HepG2 (cell line): ENCODE data around the gene TRPM5. TPM values are rescaled to one million over a fixed set of nuclear protein-coding genes. Genes with fewer than 3 reads are reported as not detected.

ENCODE experiments used
- ATF5 ChIP-seq: sonication (generic); formaldehyde crosslinking; IDR thresholded peaks from 2 replicates; pipeline ENCODE4 v1.4.0; 2020; ENCODE audit warnings: mild to moderate bottlenecking, low read depth, missing genetic modification reagents
- BCL6 ChIP-seq: IDR thresholded peaks from 2 replicates; pipeline ENCODE4 v1.6.1; 2016; ENCODE audit warnings: missing genetic modification reagents, missing compliant biosample characterization
- CREM ChIP-seq, 2 experiments: sonication (generic) in 1 of 2; formaldehyde crosslinking in 1 of 2; IDR thresholded peaks; 2 replicates each; pipeline versions ENCODE4 v1.4.0 to v1.6.1; 2016 to 2020; ENCODE audit warnings: antibody characterized with exemption in 1 of 2, mild to moderate bottlenecking in 1 of 2, missing genetic modification reagents in 1 of 2
- ELF3 ChIP-seq: IDR thresholded peaks from 2 replicates; pipeline ENCODE4 v1.6.1; 2016; ENCODE audit warnings: missing genetic modification reagents, missing compliant biosample characterization
- FIP1L1 ChIP-seq: fragments of 200-400 bp; formaldehyde crosslinking; IDR thresholded peaks from 2 replicates; pipeline ENCODE4 v1.6.1; 2018; ENCODE audit warnings: low read depth, mild to moderate bottlenecking, low read length, moderate library complexity, borderline replicate concordance; ENCODE audit not compliant: insufficient read depth
- FOSL2 ChIP-seq: sonication (generic); formaldehyde crosslinking; IDR thresholded peaks from 2 replicates; pipeline ENCODE4 v1.4.0; 2020; ENCODE audit warnings: missing genetic modification reagents
- HES4 ChIP-seq: sonication (generic); formaldehyde crosslinking; IDR thresholded peaks from 2 replicates; pipeline ENCODE4 v1.9.0; 2021; ENCODE audit warnings: mild to moderate bottlenecking, missing genetic modification reagents, borderline replicate concordance
- ISL2 ChIP-seq: sonication (generic); formaldehyde crosslinking; IDR thresholded peaks from 2 replicates; pipeline ENCODE4 v1.5.0; 2020; ENCODE audit warnings: missing genetic modification reagents
- MAFF ChIP-seq: IDR thresholded peaks from 2 replicates; pipeline ENCODE4 v1.6.1; 2011; ENCODE audit warnings: low read depth, low read length, improper control_type of control experiment
- MIER3 ChIP-seq: IDR thresholded peaks from 2 replicates; pipeline ENCODE4 v1.6.1; 2016; ENCODE audit warnings: missing compliant biosample characterization, borderline replicate concordance
- SCMH1 ChIP-seq: sonication (generic); formaldehyde crosslinking; IDR thresholded peaks from 2 replicates; pipeline ENCODE4 v1.9.0; 2021; ENCODE audit warnings: missing genetic modification reagents, mild to moderate bottlenecking, borderline replicate concordance
- STAG1 ChIP-seq: sonication (generic); formaldehyde crosslinking; IDR thresholded peaks from 2 replicates; pipeline ENCODE4 v1.4.0; 2020; ENCODE audit warnings: missing genetic modification reagents
- ZNF3 ChIP-seq: IDR thresholded peaks from 2 replicates; pipeline ENCODE4 v1.7.0; 2017; ENCODE audit warnings: inconsistent platforms
- ZNF329 ChIP-seq: sonication (generic); formaldehyde crosslinking; IDR thresholded peaks from 2 replicates; pipeline ENCODE4 v1.9.0; 2021; ENCODE audit warnings: low read depth, mild to moderate bottlenecking, missing genetic modification reagents
- ZNF451 ChIP-seq: sonication (generic); formaldehyde crosslinking; IDR thresholded peaks from 2 replicates; pipeline ENCODE4 v1.5.0; 2020; ENCODE audit warnings: mild to moderate bottlenecking, missing genetic modification reagents
- ZNF460 ChIP-seq: sonication (generic); formaldehyde crosslinking; IDR thresholded peaks from 2 replicates; pipeline ENCODE4 v1.5.1; 2020; ENCODE audit warnings: missing genetic modification reagents, mild to moderate bottlenecking, borderline replicate concordance
- ZNF512B ChIP-seq: sonication (generic); formaldehyde crosslinking; IDR thresholded peaks from 2 replicates; pipeline ENCODE4 v1.5.1; 2020; ENCODE audit warnings: missing genetic modification reagents, mild to moderate bottlenecking, borderline replicate concordance
- ZNF572 ChIP-seq: sonication (generic); formaldehyde crosslinking; IDR thresholded peaks from 2 replicates; pipeline ENCODE4 v1.5.1; 2020; ENCODE audit warnings: mild to moderate bottlenecking, missing genetic modification reagents
- ZNF720 ChIP-seq: sonication (generic); formaldehyde crosslinking; IDR thresholded peaks from 2 replicates; pipeline ENCODE4 v1.4.0; 2020; ENCODE audit warnings: missing genetic modification reagents
- ZNF737 ChIP-seq: sonication (generic); formaldehyde crosslinking; IDR thresholded peaks from 2 replicates; pipeline ENCODE4 v1.5.0; 2020; ENCODE audit warnings: missing genetic modification reagents, mild to moderate bottlenecking, borderline replicate concordance
- ZNF772 ChIP-seq: sonication (generic); formaldehyde crosslinking; IDR thresholded peaks from 2 replicates; pipeline ENCODE4 v1.5.0; 2020; ENCODE audit warnings: mild to moderate bottlenecking, missing genetic modification reagents
- ZSCAN9 ChIP-seq: IDR thresholded peaks from 2 replicates; pipeline ENCODE4 v1.6.1; 2016; ENCODE audit warnings: borderline replicate concordance
- polyA plus RNA-seq, 8 experiments: library from polyadenylated mRNA; depleted of rRNA in 3 of 8; stranded (reverse) in 7 of 8; unstranded in 1 of 8; fragments of >200 nt; fragmentation: Illumina TruSeq in 4 of 8; extraction: Trizol in 4 of 8; gene quantifications; 2 replicates each; pipeline versions ENCODE4 v1.2.1 to v1.2.3, GENCODE V29; 2011 to 2016; ENCODE audit warnings: low read depth in 4 of 8, missing spikeins in 1 of 8, mixed read lengths in 1 of 8; ENCODE audit not compliant: insufficient read depth in 1 of 8
- total RNA-seq, 5 experiments: library from RNA; depleted of rRNA; stranded (reverse); fragments of >200 nt; fragmentation: Illumina TruSeq; extraction: Trizol; gene quantifications; 2 replicates each; pipeline ENCODE4 v1.2.3, GENCODE V29; 2016; ENCODE audit warnings: low read depth in 1 of 5
- TF ChIP-seq, protein P1 (sequence below): sonication (generic); formaldehyde crosslinking; IDR thresholded peaks from 2 replicates; pipeline ENCODE4 v1.9.0; 2021; ENCODE audit warnings: missing genetic modification reagents, mild to moderate bottlenecking, borderline replicate concordance
- TF ChIP-seq, protein P2 (sequence below): sonication (generic); formaldehyde crosslinking; IDR thresholded peaks from 2 replicates; pipeline ENCODE4 v1.8.1; 2022; ENCODE audit warnings: mild to moderate bottlenecking, missing genetic modification reagents

Gene TRPM5
- total and polyA plus RNA-seq, 2 of the 13 experiments (the other 11 are each of a cell fraction or from before 2014, with no cell fraction given) = 0.12 TPM; not detected in 1

DNA sequence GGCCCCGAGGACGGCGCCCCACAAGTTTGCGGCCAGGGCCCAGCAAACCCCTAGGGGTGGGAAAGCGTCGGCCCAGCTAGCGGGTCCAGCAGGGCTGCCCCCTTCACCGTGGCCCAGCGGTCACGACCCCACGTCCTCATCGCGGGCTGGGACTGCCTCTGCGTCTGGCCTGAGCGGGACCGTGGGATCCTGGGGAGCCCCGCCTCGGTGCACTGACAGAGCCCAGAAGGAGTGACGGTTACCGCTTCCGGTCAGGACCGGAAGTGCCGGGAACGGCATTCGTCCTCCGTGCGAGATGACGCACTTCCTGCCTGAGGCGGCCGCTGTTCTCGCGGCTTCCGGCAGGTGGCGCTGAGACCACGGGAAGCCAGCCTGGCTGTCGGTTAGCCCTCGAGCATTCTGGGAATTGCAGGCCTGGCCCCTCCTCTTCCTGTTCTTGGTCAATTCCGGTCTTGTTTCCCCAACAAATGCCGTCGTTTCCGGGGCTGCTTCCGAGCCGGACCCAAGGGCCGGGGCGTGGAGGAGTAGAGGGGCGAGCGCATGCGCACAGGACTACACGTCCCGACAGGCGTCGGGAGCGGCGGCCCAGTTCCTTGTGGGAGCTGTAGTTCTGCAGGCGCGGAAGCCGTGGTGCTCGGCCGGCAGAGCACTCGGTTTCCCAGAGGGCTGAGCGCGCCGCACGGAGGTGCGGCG lies 44.1 kb downstream of the TRPM5 start, which contains the start of gene TSSC4 (continued):
- TF ChIP-seq ZSCAN9 (peak; percentile 6; the same call in 1 of the 2 replicates), FIP1L1 (0 out of 2 replicates have a peak, but pooled peaks have one; percentile 22), ISL2 (CRISPR knock-in tag) (peak; percentile 55), CREM (IDR thresholded peaks at IDR 0.05) (peak; percentile 99), CREM (CRISPR knock-in tag; IDR thresholded peaks at IDR 0.05) (peak; percentile 69; the same call in 1 of the 2 replicates), ELF3 (CRISPR knock-in tag) (peak; percentile 76), ZNF772 (CRISPR knock-in tag) (peak; percentile 89; the same call in 1 of the 2 replicates), ZNF451 (CRISPR knock-in tag) (peak; percentile 66; the same call in 1 of the 2 replicates), ZNF460 (CRISPR knock-in tag) (no peak; the same call in 1 of the 2 replicates), ZNF737 (no peak), FOSL2 (CRISPR knock-in tag) (peak; percentile 76), SCMH1 (CRISPR knock-in tag) (no peak), ZNF720 (CRISPR knock-in tag) (0 out of 2 replicates have a peak, but pooled peaks have one; percentile 56), ZNF572 (no peak), ZNF3 (CRISPR knock-in tag) (0 out of 2 replicates have a peak, but pooled peaks have one; percentile 11), ATF5 (no peak), MAFF (peak; percentile 10; the same call in 1 of the 2 replicates), ZNF329 (CRISPR knock-in tag) (no peak), ZNF512B (CRISPR knock-in tag) (no peak), STAG1 (peak; percentile 97), MIER3 (CRISPR knock-in tag) (peak; percentile 86; the same call in 1 of the 2 replicates), BCL6 (CRISPR knock-in tag) (peak; percentile 43), HES4 (CRISPR knock-in tag) (no peak)
- TF ChIP-seq, protein P1, sequence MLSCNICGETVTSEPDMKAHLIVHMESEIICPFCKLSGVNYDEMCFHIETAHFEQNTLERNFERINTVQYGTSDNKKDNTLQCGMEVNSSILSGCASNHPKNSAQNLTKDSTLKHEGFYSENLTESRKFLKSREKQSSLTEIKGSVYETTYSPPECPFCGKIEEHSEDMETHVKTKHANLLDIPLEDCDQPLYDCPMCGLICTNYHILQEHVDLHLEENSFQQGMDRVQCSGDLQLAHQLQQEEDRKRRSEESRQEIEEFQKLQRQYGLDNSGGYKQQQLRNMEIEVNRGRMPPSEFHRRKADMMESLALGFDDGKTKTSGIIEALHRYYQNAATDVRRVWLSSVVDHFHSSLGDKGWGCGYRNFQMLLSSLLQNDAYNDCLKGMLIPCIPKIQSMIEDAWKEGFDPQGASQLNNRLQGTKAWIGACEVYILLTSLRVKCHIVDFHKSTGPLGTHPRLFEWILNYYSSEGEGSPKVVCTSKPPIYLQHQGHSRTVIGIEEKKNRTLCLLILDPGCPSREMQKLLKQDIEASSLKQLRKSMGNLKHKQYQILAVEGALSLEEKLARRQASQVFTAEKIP (CRISPR knock-in tag) = no peak
- TF ChIP-seq, protein P2, sequence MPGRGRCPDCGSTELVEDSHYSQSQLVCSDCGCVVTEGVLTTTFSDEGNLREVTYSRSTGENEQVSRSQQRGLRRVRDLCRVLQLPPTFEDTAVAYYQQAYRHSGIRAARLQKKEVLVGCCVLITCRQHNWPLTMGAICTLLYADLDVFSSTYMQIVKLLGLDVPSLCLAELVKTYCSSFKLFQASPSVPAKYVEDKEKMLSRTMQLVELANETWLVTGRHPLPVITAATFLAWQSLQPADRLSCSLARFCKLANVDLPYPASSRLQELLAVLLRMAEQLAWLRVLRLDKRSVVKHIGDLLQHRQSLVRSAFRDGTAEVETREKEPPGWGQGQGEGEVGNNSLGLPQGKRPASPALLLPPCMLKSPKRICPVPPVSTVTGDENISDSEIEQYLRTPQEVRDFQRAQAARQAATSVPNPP (CRISPR knock-in tag) = 0 out of 2 replicates have a peak, but pooled peaks have one; percentile 30
